HepG2 (cell line): Measurements from ENCODE around the gene C19orf38.
A peak's percentile ranks its signal among the peaks of the same experiment; 100 is the strongest.

ENCODE experiments used
- ATM ChIP-seq: fragments of 450-650 bp; IDR thresholded peaks from 2 replicates; pipeline ENCODE4 v1.7.1; 2017; ENCODE audit warnings: mild to moderate bottlenecking, borderline replicate concordance
- DMAP1 ChIP-seq: IDR thresholded peaks from 2 replicates; pipeline ENCODE4 v1.6.1; 2016
- KDM1A ChIP-seq: IDR thresholded peaks from 2 replicates; pipeline ENCODE4 v1.6.1; 2016; ENCODE audit warnings: missing compliant biosample characterization
- SMC3 ChIP-seq: IDR thresholded peaks from 2 replicates; pipeline ENCODE4 v1.6.1; 2011; ENCODE audit warnings: low read length, improper control_type of control experiment
- TAF1 ChIP-seq: sonication (generic); formaldehyde crosslinking; IDR thresholded peaks from 2 replicates; pipeline ENCODE4 v1.4.0; 2020; ENCODE audit warnings: missing genetic modification reagents
- TCF7 ChIP-seq: sonication (generic); IDR thresholded peaks from 2 replicates; pipeline ENCODE4 v1.6.1; 2016; ENCODE audit warnings: antibody characterized with exemption, low read depth
- TOE1 ChIP-seq: sonication (generic); formaldehyde crosslinking; IDR thresholded peaks from 2 replicates; pipeline ENCODE4 v1.4.0; 2020; ENCODE audit warnings: mild to moderate bottlenecking, missing genetic modification reagents
- ZNF251 ChIP-seq: sonication (generic); formaldehyde crosslinking; IDR thresholded peaks from 2 replicates; pipeline ENCODE4 v1.9.0; 2021; ENCODE audit warnings: mild to moderate bottlenecking, missing genetic modification reagents
- ZNF776 ChIP-seq: sonication (generic); formaldehyde crosslinking; IDR thresholded peaks from 2 replicates; pipeline ENCODE4 v1.4.0; 2020; ENCODE audit warnings: mild to moderate bottlenecking, missing genetic modification reagents
- TF ChIP-seq, protein P1 (sequence below): IDR thresholded peaks from 2 replicates; pipeline ENCODE4 v1.6.1; 2016; ENCODE audit warnings: missing genetic modification reagents, missing compliant biosample characterization
- TF ChIP-seq, protein P2 (sequence below): sonication (generic); formaldehyde crosslinking; IDR thresholded peaks from 2 replicates; pipeline ENCODE4 v1.5.0; 2020; ENCODE audit warnings: mild to moderate bottlenecking, missing genetic modification reagents, moderate library complexity
- TF ChIP-seq, protein P3 (sequence below): sonication (generic); formaldehyde crosslinking; IDR thresholded peaks from 2 replicates; pipeline ENCODE4 v1.4.0; 2020; ENCODE audit warnings: missing genetic modification reagents
- TF ChIP-seq, protein P4 (sequence below): sonication (generic); formaldehyde crosslinking; IDR thresholded peaks from 2 replicates; pipeline ENCODE4 v1.5.0; 2020; ENCODE audit warnings: mild to moderate bottlenecking, missing genetic modification reagents
- TF ChIP-seq, protein P5 (sequence below): sonication (generic); formaldehyde crosslinking; IDR thresholded peaks from 2 replicates; pipeline ENCODE4 v1.4.0; 2020; ENCODE audit warnings: missing genetic modification reagents

DNA sequence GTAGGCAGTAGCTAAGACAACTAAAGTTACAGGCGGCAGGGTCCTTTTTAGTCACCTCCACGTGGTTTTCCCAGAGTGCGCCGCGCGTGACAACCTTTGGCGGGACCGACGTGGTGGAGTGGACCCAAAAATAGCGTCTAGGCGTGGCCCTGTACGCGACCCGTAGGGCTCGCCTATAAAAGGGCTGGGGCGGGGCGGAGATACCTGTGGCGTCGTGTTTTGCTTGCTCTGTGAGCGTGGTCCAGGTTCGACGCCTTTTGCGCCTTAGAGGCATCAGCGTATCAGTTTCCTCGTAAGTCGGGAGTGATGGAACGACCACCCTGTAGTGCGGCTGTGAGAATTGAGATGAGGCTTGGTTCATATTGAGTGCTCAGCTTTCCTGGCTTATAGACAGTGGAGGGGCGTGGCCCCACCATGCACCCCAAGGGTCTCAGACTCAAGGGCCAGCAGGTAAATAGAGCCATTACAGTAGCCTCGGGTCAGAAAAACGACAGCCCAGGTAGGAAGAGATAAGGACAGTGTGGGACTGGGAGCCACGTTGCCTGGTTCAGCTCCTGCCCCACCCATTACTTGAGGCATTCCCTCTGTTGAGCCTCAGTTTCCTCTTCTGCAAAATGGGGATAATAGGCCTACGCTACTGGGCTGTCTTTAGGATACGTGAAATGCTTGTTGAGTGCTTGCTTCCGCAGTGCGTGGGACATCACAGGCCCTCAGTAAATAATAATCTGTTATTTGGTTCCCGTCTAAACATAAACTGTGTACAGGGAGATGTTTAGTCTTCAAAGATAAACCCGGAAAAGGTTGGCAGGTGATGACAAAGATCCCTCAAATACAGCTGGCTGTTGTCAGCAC is 11.5 kb upstream of the C19orf38 start:
- TF ChIP-seq, protein P1, sequence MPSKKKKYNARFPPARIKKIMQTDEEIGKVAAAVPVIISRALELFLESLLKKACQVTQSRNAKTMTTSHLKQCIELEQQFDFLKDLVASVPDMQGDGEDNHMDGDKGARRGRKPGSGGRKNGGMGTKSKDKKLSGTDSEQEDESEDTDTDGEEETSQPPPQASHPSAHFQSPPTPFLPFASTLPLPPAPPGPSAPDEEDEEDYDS (CRISPR knock-in tag): no peak
- TF ChIP-seq DMAP1 (CRISPR knock-in tag) (0 out of 2 replicates have a peak, but pooled peaks have one; percentile 14), TAF1 (CRISPR knock-in tag) (no peak), SMC3 (no peak), ATM (no peak), ZNF251 (CRISPR knock-in tag) (no peak), TCF7 (no peak), TOE1 (CRISPR knock-in tag) (no peak), KDM1A (CRISPR knock-in tag) (no peak), ZNF776 (CRISPR knock-in tag) (no peak; the same call in 1 of the 2 replicates)
- TF ChIP-seq, protein P2, sequence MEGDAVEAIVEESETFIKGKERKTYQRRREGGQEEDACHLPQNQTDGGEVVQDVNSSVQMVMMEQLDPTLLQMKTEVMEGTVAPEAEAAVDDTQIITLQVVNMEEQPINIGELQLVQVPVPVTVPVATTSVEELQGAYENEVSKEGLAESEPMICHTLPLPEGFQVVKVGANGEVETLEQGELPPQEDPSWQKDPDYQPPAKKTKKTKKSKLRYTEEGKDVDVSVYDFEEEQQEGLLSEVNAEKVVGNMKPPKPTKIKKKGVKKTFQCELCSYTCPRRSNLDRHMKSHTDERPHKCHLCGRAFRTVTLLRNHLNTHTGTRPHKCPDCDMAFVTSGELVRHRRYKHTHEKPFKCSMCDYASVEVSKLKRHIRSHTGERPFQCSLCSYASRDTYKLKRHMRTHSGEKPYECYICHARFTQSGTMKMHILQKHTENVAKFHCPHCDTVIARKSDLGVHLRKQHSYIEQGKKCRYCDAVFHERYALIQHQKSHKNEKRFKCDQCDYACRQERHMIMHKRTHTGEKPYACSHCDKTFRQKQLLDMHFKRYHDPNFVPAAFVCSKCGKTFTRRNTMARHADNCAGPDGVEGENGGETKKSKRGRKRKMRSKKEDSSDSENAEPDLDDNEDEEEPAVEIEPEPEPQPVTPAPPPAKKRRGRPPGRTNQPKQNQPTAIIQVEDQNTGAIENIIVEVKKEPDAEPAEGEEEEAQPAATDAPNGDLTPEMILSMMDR (CRISPR knock-in tag): no peak
- TF ChIP-seq, protein P3, sequence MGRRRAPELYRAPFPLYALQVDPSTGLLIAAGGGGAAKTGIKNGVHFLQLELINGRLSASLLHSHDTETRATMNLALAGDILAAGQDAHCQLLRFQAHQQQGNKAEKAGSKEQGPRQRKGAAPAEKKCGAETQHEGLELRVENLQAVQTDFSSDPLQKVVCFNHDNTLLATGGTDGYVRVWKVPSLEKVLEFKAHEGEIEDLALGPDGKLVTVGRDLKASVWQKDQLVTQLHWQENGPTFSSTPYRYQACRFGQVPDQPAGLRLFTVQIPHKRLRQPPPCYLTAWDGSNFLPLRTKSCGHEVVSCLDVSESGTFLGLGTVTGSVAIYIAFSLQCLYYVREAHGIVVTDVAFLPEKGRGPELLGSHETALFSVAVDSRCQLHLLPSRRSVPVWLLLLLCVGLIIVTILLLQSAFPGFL (CRISPR knock-in tag): no peak
- TF ChIP-seq, protein P4, sequence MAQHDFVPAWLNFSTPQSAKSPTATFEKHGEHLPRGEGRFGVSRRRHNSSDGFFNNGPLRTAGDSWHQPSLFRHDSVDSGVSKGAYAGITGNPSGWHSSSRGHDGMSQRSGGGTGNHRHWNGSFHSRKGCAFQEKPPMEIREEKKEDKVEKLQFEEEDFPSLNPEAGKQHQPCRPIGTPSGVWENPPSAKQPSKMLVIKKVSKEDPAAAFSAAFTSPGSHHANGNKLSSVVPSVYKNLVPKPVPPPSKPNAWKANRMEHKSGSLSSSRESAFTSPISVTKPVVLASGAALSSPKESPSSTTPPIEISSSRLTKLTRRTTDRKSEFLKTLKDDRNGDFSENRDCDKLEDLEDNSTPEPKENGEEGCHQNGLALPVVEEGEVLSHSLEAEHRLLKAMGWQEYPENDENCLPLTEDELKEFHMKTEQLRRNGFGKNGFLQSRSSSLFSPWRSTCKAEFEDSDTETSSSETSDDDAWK (CRISPR knock-in tag): no peak
- TF ChIP-seq, protein P5, sequence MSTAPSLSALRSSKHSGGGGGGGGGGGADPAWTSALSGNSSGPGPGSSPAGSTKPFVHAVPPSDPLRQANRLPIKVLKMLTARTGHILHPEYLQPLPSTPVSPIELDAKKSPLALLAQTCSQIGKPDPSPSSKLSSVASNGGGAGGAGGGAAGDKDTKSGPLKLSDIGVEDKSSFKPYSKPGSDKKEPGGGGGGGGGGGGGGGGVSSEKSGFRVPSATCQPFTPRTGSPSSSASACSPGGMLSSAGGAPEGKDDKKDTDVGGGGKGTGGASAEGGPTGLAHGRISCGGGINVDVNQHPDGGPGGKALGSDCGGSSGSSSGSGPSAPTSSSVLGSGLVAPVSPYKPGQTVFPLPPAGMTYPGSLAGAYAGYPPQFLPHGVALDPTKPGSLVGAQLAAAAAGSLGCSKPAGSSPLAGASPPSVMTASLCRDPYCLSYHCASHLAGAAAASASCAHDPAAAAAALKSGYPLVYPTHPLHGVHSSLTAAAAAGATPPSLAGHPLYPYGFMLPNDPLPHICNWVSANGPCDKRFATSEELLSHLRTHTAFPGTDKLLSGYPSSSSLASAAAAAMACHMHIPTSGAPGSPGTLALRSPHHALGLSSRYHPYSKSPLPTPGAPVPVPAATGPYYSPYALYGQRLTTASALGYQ (CRISPR knock-in tag): 0 out of 2 replicates have a peak, but pooled peaks have one; percentile 31
